Hepatocyte (in vitro differentiated cells): ENCODE results near the gene FADS3. TPM values are rescaled to one million over a fixed set of nuclear protein-coding genes. Genes with fewer than 3 reads are reported as not detected.

Experiments used
- DNase-seq: peaks from one replicate; pipeline ENCODE4 v3.0.0-alpha.2; 2016; ENCODE audit warnings: low spot score
- H2AFZ ChIP-seq: fragments of 200-600 bp; sonication (generic); 2 replicates; pipeline ENCODE4 v1.6.0; 2016; ENCODE audit warnings: antibody characterized with exemption, mild to moderate bottlenecking
- H3K27ac ChIP-seq: fragments of 200-600 bp; sonication (generic); 2 replicates; pipeline ENCODE4 v1.5.1; 2016; ENCODE audit warnings: mild to moderate bottlenecking
- H3K27me3 ChIP-seq: fragments of 200-600 bp; sonication (generic); 2 replicates; pipeline ENCODE4 v1.6.1; 2016
- H3K36me3 ChIP-seq: fragments of 200-600 bp; sonication (generic); replicated peaks from 2 replicates; pipeline ENCODE4 v1.5.1; 2016; ENCODE audit warnings: low read depth; ENCODE audit not compliant: insufficient read depth
- H3K4me1 ChIP-seq: fragments of 200-600 bp; sonication (generic); 2 replicates; pipeline ENCODE4 v1.5.1; 2016; ENCODE audit warnings: mild to moderate bottlenecking, moderate library complexity; ENCODE audit not compliant: insufficient read depth
- H3K4me2 ChIP-seq: fragments of 200-600 bp; sonication (generic); 2 replicates; pipeline ENCODE4 v1.6.0; 2016
- H3K4me3 ChIP-seq: fragments of 200-600 bp; sonication (generic); 2 replicates; pipeline ENCODE4 v1.5.1; 2016; ENCODE audit warnings: mild to moderate bottlenecking
- H3K79me2 ChIP-seq: fragments of 200-600 bp; sonication (generic); 2 replicates; pipeline ENCODE4 v1.6.0; 2017; ENCODE audit warnings: mild to moderate bottlenecking
- H3K9me2 ChIP-seq: fragments of 200-600 bp; sonication (generic); replicated peaks from 2 replicates; pipeline ENCODE4 v1.6.0; 2017; ENCODE audit warnings: mild to moderate bottlenecking; ENCODE audit not compliant: insufficient read depth
- H3K9me3 ChIP-seq: fragments of 200-600 bp; sonication (generic); 2 replicates; pipeline ENCODE4 v1.5.1; 2016; ENCODE audit warnings: low read depth, mild to moderate bottlenecking
- H4K20me1 ChIP-seq: fragments of 200-600 bp; sonication (generic); 2 replicates; pipeline ENCODE4 v1.6.0; 2016; ENCODE audit warnings: mild to moderate bottlenecking; ENCODE audit not compliant: insufficient read depth, poor library complexity, severe bottlenecking
- EZH2 ChIP-seq: fragments of 200-600 bp; sonication (generic); IDR thresholded peaks from 2 replicates; pipeline ENCODE4 v1.6.1; 2016; ENCODE audit warnings: antibody characterized with exemption, mild to moderate bottlenecking, borderline replicate concordance
- EZH2phosphoT487 ChIP-seq: fragments of 200-600 bp; sonication (generic); IDR thresholded peaks from one replicate; pipeline ENCODE4 v1.6.1; 2018; ENCODE audit warnings: antibody characterized with exemption, mild to moderate bottlenecking, low read depth, moderate library complexity; ENCODE audit not compliant: unreplicated experiment, severe bottlenecking
- WGBS: methylation state at CpG from one replicate; pipeline ENCODE4 v1.1.6; 2016; ENCODE audit warnings: low lambda C conversion rate; ENCODE audit errors: missing lambda C conversion rate; 5-methylcytosine and 5-hydroxymethylcytosine counted together
- polyA plus RNA-seq: library from polyadenylated mRNA; unstranded; fragments of >200 nt; fragmentation: Nextera tagmentation; extraction: Ambion mirVana; gene quantifications from 2 replicates; pipeline ENCODE4 v1.2.1, GENCODE V29; 2016
- total RNA-seq: library from RNA; depleted of rRNA; stranded (reverse); fragments of >200 nt; gene quantifications from 2 replicates; pipeline ENCODE4 v1.2.3, GENCODE V29; 2014
- TF ChIP-seq, protein P1 (sequence below): fragments of 200-600 bp; sonication (generic); IDR thresholded peaks from 2 replicates; pipeline ENCODE4 v1.5.1; 2016; ENCODE audit warnings: antibody characterized with exemption, mild to moderate bottlenecking; ENCODE audit not compliant: poor library complexity

The FADS3 gene
- total and polyA plus RNA-seq, 2 experiments from 2014 or later: 19.4 to 37.0 TPM

DNA sequence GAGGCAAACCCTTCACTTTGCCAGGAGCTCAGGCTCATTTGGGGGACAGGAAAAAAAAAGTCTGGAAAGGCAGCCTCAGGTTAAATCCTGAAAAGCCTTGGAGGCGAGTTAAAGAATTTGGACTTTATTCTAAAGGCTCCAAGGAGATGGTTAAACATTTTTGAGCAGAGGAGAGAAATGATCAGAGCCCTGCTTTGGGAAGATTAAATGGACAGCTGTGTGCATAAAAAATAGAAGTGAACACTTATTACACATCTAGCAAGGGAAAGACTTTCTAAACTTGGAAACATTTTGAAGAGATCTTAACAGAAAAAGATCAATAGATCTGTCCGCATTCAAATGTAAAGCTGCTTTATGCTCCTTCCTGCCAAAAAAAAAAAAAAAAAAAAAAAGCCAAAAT is 34.4 kb upstream of the FADS3 start:
- Histone ChIP-seq H3K4me3 (no peak overlapping the region), H3K36me3 (no peaks in the 10 kb centered on the region), H3K27ac (no peak overlapping the region), H2AFZ (no peak overlapping the region), H3K4me1 (peaks cover 26% of the 10 kb centered on the region), H3K9me3 (no peaks in the 10 kb centered on the region), H4K20me1 (no peaks in the 10 kb centered on the region), H3K79me2 (no peaks in the 10 kb centered on the region), H3K4me2 (no peak overlapping the region), H3K9me2 (no peaks in the 10 kb centered on the region), H3K27me3 (no peaks in the 10 kb centered on the region)
- no peak for DNase-seq
- WGBS: 75% methylated on average over 2 of the region's 2 CpGs
- TF ChIP-seq, protein P1, sequence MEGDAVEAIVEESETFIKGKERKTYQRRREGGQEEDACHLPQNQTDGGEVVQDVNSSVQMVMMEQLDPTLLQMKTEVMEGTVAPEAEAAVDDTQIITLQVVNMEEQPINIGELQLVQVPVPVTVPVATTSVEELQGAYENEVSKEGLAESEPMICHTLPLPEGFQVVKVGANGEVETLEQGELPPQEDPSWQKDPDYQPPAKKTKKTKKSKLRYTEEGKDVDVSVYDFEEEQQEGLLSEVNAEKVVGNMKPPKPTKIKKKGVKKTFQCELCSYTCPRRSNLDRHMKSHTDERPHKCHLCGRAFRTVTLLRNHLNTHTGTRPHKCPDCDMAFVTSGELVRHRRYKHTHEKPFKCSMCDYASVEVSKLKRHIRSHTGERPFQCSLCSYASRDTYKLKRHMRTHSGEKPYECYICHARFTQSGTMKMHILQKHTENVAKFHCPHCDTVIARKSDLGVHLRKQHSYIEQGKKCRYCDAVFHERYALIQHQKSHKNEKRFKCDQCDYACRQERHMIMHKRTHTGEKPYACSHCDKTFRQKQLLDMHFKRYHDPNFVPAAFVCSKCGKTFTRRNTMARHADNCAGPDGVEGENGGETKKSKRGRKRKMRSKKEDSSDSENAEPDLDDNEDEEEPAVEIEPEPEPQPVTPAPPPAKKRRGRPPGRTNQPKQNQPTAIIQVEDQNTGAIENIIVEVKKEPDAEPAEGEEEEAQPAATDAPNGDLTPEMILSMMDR: no peak
- TF ChIP-seq EZH2phosphoT487: no peak
- TF ChIP-seq EZH2: no peak

DNA sequence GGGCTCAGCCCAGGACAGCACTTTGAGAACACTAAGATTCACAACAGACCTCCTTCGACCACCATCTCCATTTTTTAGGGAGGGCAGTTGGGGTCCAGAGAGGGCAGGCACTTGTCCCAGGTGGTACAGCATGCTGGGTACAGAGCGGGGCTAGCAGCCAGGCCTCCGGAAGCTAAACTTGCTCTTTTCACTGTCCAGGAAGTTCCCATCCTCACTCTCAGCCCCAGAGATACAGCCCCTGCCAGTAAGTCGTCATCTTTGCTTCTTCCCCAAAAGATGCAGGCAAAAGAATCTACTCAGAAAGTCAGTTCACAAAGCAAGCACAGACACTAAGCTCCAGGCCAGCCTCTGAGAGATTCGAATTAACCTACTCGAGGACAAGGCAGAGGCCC is 32.7 kb upstream of the FADS3 start:
- Histone ChIP-seq H3K9me2 (no peaks in the 10 kb centered on the region), H3K27ac (peak overlapping the region; percentile 97), H3K4me3 (no peak overlapping the region), H3K79me2 (no peaks in the 10 kb centered on the region), H3K27me3 (no peaks in the 10 kb centered on the region), H3K4me1 (peaks cover 40% of the 10 kb centered on the region), H4K20me1 (no peaks in the 10 kb centered on the region), H3K4me2 (peak overlapping the region; percentile 63), H2AFZ (no peak overlapping the region), H3K9me3 (no peaks in the 10 kb centered on the region), H3K36me3 (no peaks in the 10 kb centered on the region)
- no peak for DNase-seq
- 71% methylated on average over 6 of the region's 6 CpGs for WGBS
- TF ChIP-seq EZH2: no peak
- TF ChIP-seq EZH2phosphoT487: no peak
- TF ChIP-seq, protein P1: no peak

DNA sequence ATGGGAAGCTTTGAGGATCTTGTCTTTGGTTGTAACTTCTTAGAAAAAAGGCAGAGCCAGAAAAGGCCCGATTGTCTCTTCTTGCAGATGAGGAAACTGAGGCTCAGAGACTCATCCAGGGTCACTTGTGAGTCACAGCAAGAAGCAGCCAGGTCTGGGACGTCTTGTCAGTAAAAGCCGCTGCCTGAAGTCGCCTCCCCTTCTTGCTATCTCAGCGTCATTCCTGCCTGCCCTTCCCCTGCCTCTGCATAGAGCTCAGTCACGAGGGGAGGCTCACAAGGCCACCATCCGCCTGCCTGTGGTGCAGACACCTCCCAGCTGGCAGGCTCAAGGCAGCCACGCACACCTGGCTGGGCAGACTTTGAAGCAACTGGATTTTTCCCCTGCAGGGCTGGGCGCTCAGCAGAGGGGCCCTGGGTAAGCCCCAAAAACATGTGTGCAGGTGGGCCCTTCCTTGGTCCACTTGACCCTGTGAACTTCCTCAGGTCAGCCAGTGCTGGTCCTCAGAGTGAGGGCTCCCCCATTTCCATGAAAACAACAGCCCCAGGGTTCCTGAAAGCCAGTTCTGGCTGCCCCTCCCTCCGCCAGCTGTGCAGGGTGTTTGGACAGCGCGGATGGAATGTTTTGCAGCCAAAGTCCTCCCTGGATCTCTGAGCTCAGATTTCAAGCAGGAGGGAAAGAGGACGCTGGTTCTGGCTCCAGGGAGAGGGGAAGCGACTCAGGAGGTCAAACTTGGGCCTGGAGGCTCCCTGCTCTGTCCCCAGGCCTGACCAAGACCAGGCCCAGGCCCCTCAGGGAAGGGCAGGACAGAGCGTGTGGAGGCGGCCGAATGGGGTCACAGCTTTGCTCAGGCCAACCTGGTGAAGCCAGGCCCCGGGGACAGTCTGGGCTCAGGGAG is 32.1 kb upstream of the FADS3 start:
- Histone ChIP-seq H3K36me3 (no peaks in the 10 kb centered on the region), H3K4me1 (peaks cover 42% of the 10 kb centered on the region)
- WGBS: 16% methylated on average over 18 of the region's 18 CpGs

More for the DNA sequence above, 32.1 kb upstream of the FADS3 start:
- Histone ChIP-seq H3K9me3 (no peaks in the 10 kb centered on the region), H3K4me3 (no peak overlapping the region), H3K27me3 (no peaks in the 10 kb centered on the region), H3K9me2 (no peaks in the 10 kb centered on the region), H3K79me2 (no peaks in the 10 kb centered on the region), H3K27ac (peak overlapping the region; percentile 97), H3K4me2 (peak overlapping the region; percentile 63), H4K20me1 (no peaks in the 10 kb centered on the region), H2AFZ (no peak overlapping the region)
- TF ChIP-seq, protein P1: no peak
- TF ChIP-seq EZH2phosphoT487 (no peak), EZH2 (no peak)
- peak; percentile 94 for DNase-seq
